ENCODE data around the gene YES1. TPM values are rescaled to one million over a fixed set of nuclear protein-coding genes. Genes with fewer than 3 reads are reported as not detected.

YES1 gene
- total RNA-seq, 4 donors from 2014 or later, result 78.4 to 101 (median 99.3) TPM

DNA sequence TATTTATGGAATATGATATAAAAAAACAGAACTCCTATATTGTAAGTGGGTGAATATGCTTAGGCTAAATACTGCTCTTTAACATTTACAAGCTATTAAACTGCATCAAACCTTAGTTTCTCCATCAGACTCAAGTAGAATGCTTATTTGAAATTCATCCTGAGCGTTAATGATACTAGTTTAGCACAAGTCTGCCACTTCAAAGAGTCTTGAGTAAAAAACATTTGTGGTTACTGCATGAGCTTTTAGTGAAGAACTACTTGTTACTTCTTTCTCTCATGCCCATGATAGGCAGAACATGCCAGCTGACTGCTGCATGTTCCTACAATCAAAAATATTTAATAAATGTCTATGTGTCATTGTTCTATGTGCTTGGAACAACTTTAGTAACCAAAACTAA lies 12.1 kb downstream of the YES1 start:
- TF ChIP-seq, protein P1, sequence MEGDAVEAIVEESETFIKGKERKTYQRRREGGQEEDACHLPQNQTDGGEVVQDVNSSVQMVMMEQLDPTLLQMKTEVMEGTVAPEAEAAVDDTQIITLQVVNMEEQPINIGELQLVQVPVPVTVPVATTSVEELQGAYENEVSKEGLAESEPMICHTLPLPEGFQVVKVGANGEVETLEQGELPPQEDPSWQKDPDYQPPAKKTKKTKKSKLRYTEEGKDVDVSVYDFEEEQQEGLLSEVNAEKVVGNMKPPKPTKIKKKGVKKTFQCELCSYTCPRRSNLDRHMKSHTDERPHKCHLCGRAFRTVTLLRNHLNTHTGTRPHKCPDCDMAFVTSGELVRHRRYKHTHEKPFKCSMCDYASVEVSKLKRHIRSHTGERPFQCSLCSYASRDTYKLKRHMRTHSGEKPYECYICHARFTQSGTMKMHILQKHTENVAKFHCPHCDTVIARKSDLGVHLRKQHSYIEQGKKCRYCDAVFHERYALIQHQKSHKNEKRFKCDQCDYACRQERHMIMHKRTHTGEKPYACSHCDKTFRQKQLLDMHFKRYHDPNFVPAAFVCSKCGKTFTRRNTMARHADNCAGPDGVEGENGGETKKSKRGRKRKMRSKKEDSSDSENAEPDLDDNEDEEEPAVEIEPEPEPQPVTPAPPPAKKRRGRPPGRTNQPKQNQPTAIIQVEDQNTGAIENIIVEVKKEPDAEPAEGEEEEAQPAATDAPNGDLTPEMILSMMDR (IDR thresholded peaks at IDR 0.05; ENCODE audit: low read depth), result no peak

DNA sequence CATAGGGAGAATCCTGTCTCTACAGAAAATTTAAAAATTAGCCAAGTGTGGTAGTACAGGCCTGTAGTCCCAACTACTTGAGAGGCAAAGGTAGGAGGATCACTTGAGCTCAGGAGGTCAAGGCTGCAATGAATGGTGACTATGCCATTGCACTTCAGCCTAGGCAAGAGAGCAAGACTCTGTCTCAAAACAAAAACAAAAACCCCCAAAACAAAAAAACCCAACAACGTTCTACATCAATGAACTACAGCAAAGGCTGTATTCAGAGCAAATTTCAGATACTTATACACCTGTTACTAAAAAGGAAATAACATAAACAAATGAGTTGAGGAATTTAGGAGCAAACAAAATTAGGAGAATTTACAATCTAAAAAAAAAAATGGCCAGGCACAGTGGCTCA lies 22.6 kb downstream of the YES1 start:
- TF ChIP-seq, protein P1 (IDR thresholded peaks at IDR 0.05; ENCODE audit: low read depth), result no peak

DNA sequence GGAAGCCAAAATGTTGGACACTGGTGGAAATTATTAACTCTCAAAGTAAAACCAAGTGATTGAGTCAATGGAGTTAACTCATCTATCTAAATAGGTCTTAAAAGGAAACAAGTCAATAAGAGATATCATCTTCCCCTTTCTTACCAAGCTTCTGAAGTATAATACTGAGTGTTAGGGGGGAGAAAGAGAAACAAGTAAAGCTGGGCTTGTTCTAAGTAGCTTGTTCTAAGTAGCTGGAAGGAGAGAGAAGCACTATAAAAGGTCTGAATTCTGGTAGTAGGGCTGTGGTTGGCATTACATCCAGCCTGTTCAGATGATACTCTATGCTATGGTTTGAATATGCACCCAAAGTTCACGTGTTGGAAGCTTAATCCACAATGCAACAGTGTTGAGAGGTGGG lies 26.8 kb downstream of the YES1 start:
- TF ChIP-seq, protein P1 (IDR thresholded peaks at IDR 0.05; ENCODE audit: low read depth), result no peak

DNA sequence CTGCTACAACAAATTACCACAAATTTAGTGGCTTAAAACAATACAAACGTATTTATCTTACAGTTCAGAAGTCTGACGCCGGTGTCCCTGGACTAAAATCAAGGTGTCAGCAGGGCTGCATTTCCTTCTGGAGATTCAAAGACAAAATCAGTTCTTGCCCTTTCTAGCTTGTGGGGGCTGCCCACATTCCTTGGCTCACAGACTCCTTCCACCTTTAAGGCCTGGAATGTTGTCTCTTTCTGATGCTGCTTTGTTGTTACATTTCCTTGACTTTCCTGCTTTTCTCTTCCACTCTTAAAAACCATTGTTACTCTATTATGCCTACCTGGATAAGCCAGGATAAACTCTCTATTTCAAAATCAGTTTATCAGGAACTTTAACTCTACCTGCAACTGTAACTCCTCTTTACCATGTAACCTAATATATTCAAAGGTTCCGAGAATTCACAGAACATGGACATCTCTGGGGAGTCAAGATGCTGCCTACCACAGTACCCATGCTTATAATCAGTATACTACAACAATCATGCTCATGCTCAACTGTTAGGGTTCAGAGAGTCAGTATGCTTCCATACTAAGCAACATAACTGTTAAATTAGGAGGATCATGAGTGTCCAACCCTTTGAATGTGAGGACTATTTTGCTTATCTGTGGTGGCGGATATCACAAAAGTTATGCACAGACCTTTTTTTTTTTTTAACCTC lies 27.4 kb downstream of the YES1 start:
- TF ChIP-seq, protein P1 (IDR thresholded peaks at IDR 0.05; ENCODE audit: low read depth), result no peak

DNA sequence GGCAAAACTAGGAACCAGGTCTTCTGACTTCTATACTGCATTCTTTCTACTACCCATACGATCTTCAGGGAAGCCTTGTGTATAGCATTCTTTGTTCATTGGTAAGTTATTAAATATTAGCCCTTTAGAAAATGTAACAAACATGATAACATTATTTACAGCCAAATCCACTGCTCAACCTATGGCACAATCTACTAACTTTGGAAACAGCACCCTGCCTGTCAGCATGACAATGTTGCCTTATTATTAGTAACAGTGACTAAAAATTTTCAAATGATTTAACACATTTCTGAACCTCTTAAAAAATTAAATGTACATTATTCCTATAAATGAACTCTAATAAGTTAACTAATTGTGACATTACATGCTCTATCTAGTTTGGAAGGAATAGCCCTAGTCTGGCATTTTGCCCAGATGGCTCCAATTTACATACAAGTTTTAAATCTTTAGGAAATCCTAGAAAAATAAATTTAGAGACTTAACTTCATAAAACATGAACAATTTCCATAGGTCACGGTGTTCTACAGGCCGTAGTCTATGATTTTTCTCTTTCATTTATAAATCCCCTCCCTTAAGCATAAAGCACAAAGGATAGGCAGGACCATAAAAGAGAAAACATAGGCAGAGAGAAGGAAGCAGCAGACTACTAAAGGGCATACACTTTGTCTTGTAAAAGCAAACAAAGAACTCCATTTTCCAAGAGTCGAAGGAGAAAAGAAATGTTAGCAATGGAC lies 33.7 kb downstream of the YES1 start:
- TF ChIP-seq, protein P1 (IDR thresholded peaks at IDR 0.05; ENCODE audit: low read depth), result no peak

DNA sequence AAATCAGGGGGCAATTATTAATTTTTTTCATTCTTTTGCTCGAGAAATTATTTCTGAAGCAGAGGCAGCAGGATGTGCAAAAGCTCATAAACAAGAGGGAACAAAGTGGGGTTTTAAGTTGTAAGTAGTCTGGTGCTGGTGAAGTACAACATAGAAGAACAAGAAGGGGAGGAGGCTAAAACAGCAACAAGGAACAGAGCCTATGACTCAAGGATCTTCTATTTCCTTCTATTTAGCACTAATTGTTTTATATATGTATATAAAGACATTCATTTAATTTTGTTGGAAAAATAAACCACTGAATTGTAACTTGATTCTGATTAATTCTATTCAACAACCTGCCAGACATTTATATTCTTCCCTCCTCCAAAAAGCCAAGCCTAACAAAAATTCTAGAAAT lies 35.0 kb downstream of the YES1 start:
- TF ChIP-seq, protein P1 (IDR thresholded peaks at IDR 0.05; ENCODE audit: low read depth), result no peak

DNA sequence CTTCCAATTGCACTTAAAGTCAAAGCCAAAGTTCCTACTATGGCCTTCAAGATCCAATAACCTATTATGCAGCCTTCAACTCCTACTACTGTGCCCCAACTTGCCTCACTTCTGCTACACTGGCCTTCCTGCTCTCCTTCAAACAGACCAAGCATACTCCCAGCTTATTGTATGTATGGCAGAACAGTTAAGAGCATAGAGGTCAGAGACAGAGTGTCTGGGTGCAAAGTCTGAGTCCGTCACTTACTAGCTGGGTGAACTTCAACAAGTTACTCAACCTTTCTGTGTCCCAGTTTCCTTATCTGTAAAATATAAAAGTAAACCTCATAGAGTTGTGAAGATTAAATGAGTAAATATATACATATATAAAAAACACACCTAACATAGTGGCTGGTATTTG lies 37.2 kb downstream of the YES1 start:
- TF ChIP-seq, protein P1 (IDR thresholded peaks at IDR 0.05; ENCODE audit: low read depth), result no peak
